ENCODE data around the gene PDE11A.

Gene PDE11A

DNA sequence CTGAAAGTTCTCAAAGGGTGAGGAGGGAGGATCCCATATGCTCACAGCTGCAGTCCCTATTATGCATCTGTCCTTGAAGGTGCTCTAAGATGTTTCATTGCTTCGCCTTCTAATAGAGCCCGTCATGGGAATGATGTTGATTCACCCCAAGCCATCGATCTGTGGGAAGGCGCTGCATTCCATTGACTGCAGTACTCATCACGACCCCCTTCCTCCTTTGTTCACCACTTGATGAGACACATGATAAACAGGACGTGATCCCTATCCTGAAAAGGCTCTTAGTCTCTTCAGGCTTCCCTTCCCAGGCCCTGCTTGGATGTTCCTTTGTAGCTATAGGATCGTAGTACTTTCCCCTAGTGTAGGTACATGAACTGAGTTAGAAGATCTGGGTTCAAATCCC, 498.2 kb downstream of the PDE11A start:
- DNase-seq (ENCODE audit: low read depth, low spot score): no peak

Data from astrocyte of the hippocampus (primary cell).